Effector memory CD8-positive, alpha-beta T cell (primary cell): ENCODE measurements around the gene TESMIN.

Experiments used
- ATAC-seq: fragments of 150-1000 bp; cut with Tn5 transposase; replicated peaks from 2 replicates; pipeline ENCODE4 v1.10.0; 2021; ENCODE audit warnings: mild to moderate bottlenecking, moderate library complexity
- DNase-seq, 3 experiments: peaks; one replicate each; pipeline ENCODE4 v3.0.0; 2021
- H3K27ac Mint-ChIP-seq, 2 donors: one replicate each; pipeline ENCODE4 v1.8.0; 2022; ENCODE audit warnings: mild to moderate bottlenecking in 2 of 2, mixed read lengths in 2 of 2, moderate library complexity in 2 of 2
- H3K27me3 Mint-ChIP-seq, 2 donors: one replicate each; pipeline ENCODE4 v1.8.0; 2022; ENCODE audit warnings: mixed read lengths in 2 of 2
- H3K36me3 Mint-ChIP-seq: one replicate; pipeline ENCODE4 v1.8.0; 2022; ENCODE audit warnings: mild to moderate bottlenecking, moderate library complexity, mixed read lengths; ENCODE audit not compliant: insufficient read depth
- H3K4me1 Mint-ChIP-seq, 2 donors: one replicate each; pipeline ENCODE4 v1.8.0; 2022; ENCODE audit warnings: low read depth in 2 of 2, mixed read lengths in 2 of 2
- H3K4me3 Mint-ChIP-seq, 2 donors: one replicate each; pipeline ENCODE4 v1.8.0; 2022; ENCODE audit warnings: mild to moderate bottlenecking in 2 of 2, mixed read lengths in 2 of 2, moderate library complexity in 2 of 2
- H3K9me3 Mint-ChIP-seq, 2 donors: one replicate each; pipeline ENCODE4 v1.8.0; 2022; ENCODE audit warnings: mixed read lengths in 2 of 2

TESMIN gene

GRCh38 chr11:68721075-68721474 lies 30.2 kb downstream of the TESMIN start:
- Mint-ChIP-seq H3K4me1 (no peaks in the 10 kb centered on the region), H3K36me3 (peaks cover 2% of the 10 kb centered on the region), H3K4me3 (no peak overlapping the region), H3K9me3 (peaks cover 0 to 2% of the 10 kb centered on the region in 2 donors), H3K27me3 (peaks cover 25% of the 10 kb centered on the region in 2 donors), H3K27ac (no peak overlapping the region)
- DNase-seq = no peak
- no peak for ATAC-seq

GRCh38 chr11:68715456-68716122 lies 35.7 kb downstream of the TESMIN start:
- H3K4me3 Mint-ChIP-seq = no peak overlapping the region
- DNase-seq (no peak), ATAC-seq (no peak)
- peaks cover 0 to 2% of the 10 kb centered on the region in 2 donors for H3K9me3 Mint-ChIP-seq
- peaks cover 16 to 18% of the 10 kb centered on the region in 2 donors for H3K27me3 Mint-ChIP-seq
- H3K4me1 Mint-ChIP-seq = no peaks in the 10 kb centered on the region
- H3K27ac Mint-ChIP-seq = no peak overlapping the region
- H3K36me3 Mint-ChIP-seq = no peaks in the 10 kb centered on the region

- no peak overlapping the region for H3K27ac Mint-ChIP-seq
- H3K4me1 Mint-ChIP-seq = no peaks in the 10 kb centered on the region
- ATAC-seq (no peak), DNase-seq (no peak)
- no peaks in the 10 kb centered on the region for H3K9me3 Mint-ChIP-seq
- peaks cover 11 to 16% of the 10 kb centered on the region in 2 donors for H3K27me3 Mint-ChIP-seq
- H3K36me3 Mint-ChIP-seq = no peaks in the 10 kb centered on the region
- H3K4me3 Mint-ChIP-seq = no peak overlapping the region
These were observed 37.1 kb downstream of the TESMIN start for GRCh38 chr11:68714060-68714856.

GRCh38 chr11:68711114-68711513 lies 40.2 kb downstream of the TESMIN start:
- ATAC-seq (no peak), DNase-seq (no peak)
- H3K4me3 Mint-ChIP-seq = no peak overlapping the region
- no peak overlapping the region for H3K27ac Mint-ChIP-seq
- no peaks in the 10 kb centered on the region for H3K9me3 Mint-ChIP-seq
- H3K27me3 Mint-ChIP-seq = no peaks in the 10 kb centered on the region
- H3K4me1 Mint-ChIP-seq = no peaks in the 10 kb centered on the region
- H3K36me3 Mint-ChIP-seq = no peaks in the 10 kb centered on the region

- Mint-ChIP-seq H3K27me3 (no peaks in the 10 kb centered on the region), H3K4me1 (no peaks in the 10 kb centered on the region), H3K4me3 (no peak overlapping the region), H3K9me3 (no peaks in the 10 kb centered on the region), H3K36me3 (no peaks in the 10 kb centered on the region), H3K27ac (no peak overlapping the region)
- ATAC-seq = no peak
- DNase-seq = no peak
These were observed 40.9 kb downstream of the TESMIN start for GRCh38 chr11:68710409-68710808.

GRCh38 chr11:68709062-68709461 lies 42.3 kb downstream of the TESMIN start:
- H3K27me3 Mint-ChIP-seq = no peaks in the 10 kb centered on the region
- no peaks in the 10 kb centered on the region for H3K4me1 Mint-ChIP-seq
- no peak overlapping the region for H3K4me3 Mint-ChIP-seq
- no peak overlapping the region for H3K27ac Mint-ChIP-seq
- H3K9me3 Mint-ChIP-seq = no peaks in the 10 kb centered on the region
- no peak for ATAC-seq
- no peak for DNase-seq
- H3K36me3 Mint-ChIP-seq = no peaks in the 10 kb centered on the region

GRCh38 chr11:68707527-68707926 lies 43.8 kb downstream of the TESMIN start:
- H3K9me3 Mint-ChIP-seq = no peaks in the 10 kb centered on the region
- DNase-seq (no peak), ATAC-seq (no peak)
- no peaks in the 10 kb centered on the region for H3K4me1 Mint-ChIP-seq
- no peaks in the 10 kb centered on the region for H3K36me3 Mint-ChIP-seq
- peaks cover 0 to 10% of the 10 kb centered on the region in 2 donors for H3K27me3 Mint-ChIP-seq
- no peak overlapping the region for H3K27ac Mint-ChIP-seq
- no peak overlapping the region for H3K4me3 Mint-ChIP-seq

GRCh38 chr11:68704887-68705286 lies 46.4 kb downstream of the TESMIN start:
- peaks cover 7 to 26% of the 10 kb centered on the region in 2 donors for H3K27me3 Mint-ChIP-seq
- ATAC-seq (no peak), DNase-seq (no peak)
- no peak overlapping the region for H3K27ac Mint-ChIP-seq
- no peaks in the 10 kb centered on the region for H3K4me1 Mint-ChIP-seq
- no peaks in the 10 kb centered on the region for H3K36me3 Mint-ChIP-seq
- no peak overlapping the region for H3K4me3 Mint-ChIP-seq
- no peaks in the 10 kb centered on the region for H3K9me3 Mint-ChIP-seq

- Mint-ChIP-seq H3K4me3 (no peak overlapping the region), H3K9me3 (no peaks in the 10 kb centered on the region), H3K27ac (no peak overlapping the region), H3K4me1 (no peaks in the 10 kb centered on the region), H3K27me3 (peaks cover 36 to 68% of the 10 kb centered on the region in 2 donors), H3K36me3 (no peaks in the 10 kb centered on the region)
- no peak for DNase-seq
- no peak for ATAC-seq
These were observed 52.3 kb downstream of the TESMIN start for GRCh38 chr11:68698993-68699392.

- Mint-ChIP-seq H3K36me3 (no peaks in the 10 kb centered on the region), H3K9me3 (no peaks in the 10 kb centered on the region), H3K27me3 (peaks cover 34 to 65% of the 10 kb centered on the region in 2 donors), H3K4me3 (no peak overlapping the region), H3K27ac (no peak overlapping the region), H3K4me1 (peaks cover 9 to 10% of the 10 kb centered on the region in 2 donors)
- no peak for DNase-seq
- ATAC-seq = no peak
These were observed 55.8 kb downstream of the TESMIN start for GRCh38 chr11:68695531-68695930.

GRCh38 chr11:68694431-68695297 lies 56.7 kb downstream of the TESMIN start:
- Mint-ChIP-seq H3K9me3 (no peaks in the 10 kb centered on the region), H3K27me3 (peaks cover 34 to 64% of the 10 kb centered on the region in 2 donors), H3K4me3 (no peak overlapping the region), H3K27ac (no peak overlapping the region), H3K4me1 (peaks cover 16% of the 10 kb centered on the region in 2 donors), H3K36me3 (no peaks in the 10 kb centered on the region)
- no peak for DNase-seq
- no peak for ATAC-seq

- DNase-seq (no peak), ATAC-seq (no peak)
- H3K4me1 Mint-ChIP-seq = peaks cover 16 to 18% of the 10 kb centered on the region in 2 donors
- no peaks in the 10 kb centered on the region for H3K36me3 Mint-ChIP-seq
- no peak overlapping the region for H3K27ac Mint-ChIP-seq
- no peak overlapping the region for H3K4me3 Mint-ChIP-seq
- H3K27me3 Mint-ChIP-seq = peaks cover 29 to 59% of the 10 kb centered on the region in 2 donors
- H3K9me3 Mint-ChIP-seq = no peaks in the 10 kb centered on the region
These were observed 57.8 kb downstream of the TESMIN start for GRCh38 chr11:68693484-68693882.

- Mint-ChIP-seq H3K36me3 (no peaks in the 10 kb centered on the region), H3K9me3 (no peaks in the 10 kb centered on the region), H3K4me1 (peaks cover 16 to 18% of the 10 kb centered on the region in 2 donors), H3K4me3 (no peak overlapping the region), H3K27ac (no peak overlapping the region), H3K27me3 (peaks cover 31 to 63% of the 10 kb centered on the region in 2 donors)
- DNase-seq (no peak), ATAC-seq (no peak)
These were observed 58.3 kb downstream of the TESMIN start for GRCh38 chr11:68692871-68693483.
